K562 (cell line): ENCODE results near the gene KIF3A. TPM values are rescaled to one million over a fixed set of nuclear protein-coding genes. Genes with fewer than 3 reads are reported as not detected.

Experiments
- ATAC-seq: fragments of 200-7000 bp; cut with Tn5 transposase; 3 replicates; pipeline ENCODE4 v1.9.1; 2020; ENCODE audit warnings: moderate library complexity
- BruUV-seq: library from RNA; stranded (reverse); fragments of 400-500 nt; replicated peaks from 2 replicates; lab custom pipeline; 2021; lab: Mats Ljungman, UMichigan
- CTCF ChIA-PET: fragments of 300-600 bp; formaldehyde crosslinking; extraction: SDS; loops from one replicate; lab custom pipeline; 2021; ENCODE audit warnings: low intra/inter-chr PET ratio; lab: Yijun Ruan, JAX
- POLR2A ChIA-PET: fragments of 300-600, 350-650 bp; sonication (Branson Sonifier 250); formaldehyde crosslinking; extraction: SDS; loops from one replicate; lab custom pipeline; 2021; ENCODE audit warnings: antibody characterized with exemption, inconsistent platforms; lab: Yijun Ruan, JAX
- DNase-seq, 4 experiments: peaks; one replicate each; pipeline versions ENCODE4 v3.0.0 to v3.0.0-alpha.2; 2011 to 2018; ENCODE audit warnings: low spot score in 3 of 4, mixed read lengths in 3 of 4; ENCODE audit errors: extremely low read depth in 1 of 4
- FAIRE-seq: peaks from 2 replicates; lab custom pipeline; 2011; peaks lifted over from hg19 to GRCh38; lab: Jason Lieb, UNC
- H2AFZ ChIP-seq: 2 replicates; pipeline ENCODE4 v1.6.0; 2011; ENCODE audit warnings: low read depth, low read length, control low read depth, inconsistent platforms
- H3K27ac ChIP-seq: fragments of 200-600 bp; 3 replicates; pipeline ENCODE4 v1.8.0; 2011; ENCODE audit warnings: low read depth, mild to moderate bottlenecking, control low read depth, inconsistent platforms, low read length, moderate library complexity, mixed read lengths; ENCODE audit errors: extremely low read depth
- H3K27me3 ChIP-seq, 2 experiments: fragments of 300-600 bp in 1 of 2; 2 replicates in 1 of 2; 3 replicates in 1 of 2; pipeline versions ENCODE4 v1.6.0 to v1.8.0; 2011; ENCODE audit warnings: inconsistent platforms in 2 of 2, low read length in 2 of 2, mild to moderate bottlenecking in 1 of 2, mixed read lengths in 1 of 2, moderate library complexity in 1 of 2; ENCODE audit not compliant: control insufficient read depth in 2 of 2, insufficient read depth in 2 of 2
- H3K36me3 ChIP-seq: fragments of 300-600 bp; 3 replicates; pipeline ENCODE4 v1.8.0; 2011; ENCODE audit warnings: mild to moderate bottlenecking, low read length, inconsistent platforms; ENCODE audit not compliant: control insufficient read depth, insufficient read depth
- H3K4me1 ChIP-seq, 2 experiments: fragments of 200-600 bp in 1 of 2; replicated peaks in 1 of 2; 2 replicates in 1 of 2; 3 replicates in 1 of 2; pipeline versions ENCODE4 v1.5.1 to v1.8.0; 2011; ENCODE audit warnings: inconsistent platforms in 2 of 2, low read length in 2 of 2, mild to moderate bottlenecking in 1 of 2, mixed read lengths in 1 of 2, moderate library complexity in 1 of 2; ENCODE audit not compliant: control insufficient read depth in 2 of 2, insufficient read depth in 2 of 2
- H3K4me2 ChIP-seq: 2 replicates; pipeline ENCODE4 v1.6.1; 2011; ENCODE audit warnings: low read length, control low read depth, inconsistent platforms, mixed read lengths; ENCODE audit not compliant: insufficient read depth
- H3K4me3 ChIP-seq: fragments of 200-600 bp; sonication (generic), shearing (Covaris generic); 2 replicates; pipeline ENCODE4 v1.5.1; 2016; ENCODE audit warnings: control low read depth, inconsistent platforms
- H3K79me2 ChIP-seq: fragments of 200-600 bp; 3 replicates; pipeline ENCODE4 v1.8.0; 2011; ENCODE audit warnings: low read length, inconsistent platforms; ENCODE audit not compliant: control insufficient read depth, insufficient read depth
- H3K9ac ChIP-seq, 2 experiments: 2 replicates each; pipeline versions ENCODE4 v1.6.0 to v1.6.1; 2011; ENCODE audit warnings: low read depth in 2 of 2, low read length in 2 of 2, control low read depth in 1 of 2, inconsistent platforms in 1 of 2, mild to moderate bottlenecking in 1 of 2, mixed read lengths in 1 of 2; ENCODE audit not compliant: insufficient read depth in 1 of 2
- H3K9me1 ChIP-seq: one replicate; pipeline ENCODE4 v1.6.0; 2011; ENCODE audit warnings: inconsistent platforms, mild to moderate bottlenecking, low read length, moderate library complexity; ENCODE audit not compliant: control insufficient read depth, insufficient read depth
- H3K9me3 ChIP-seq: replicated peaks from 2 replicates; pipeline ENCODE4 v1.5.1; 2011; ENCODE audit warnings: low read depth, low read length, inconsistent platforms; ENCODE audit not compliant: control insufficient read depth, insufficient read depth
- H4K20me1 ChIP-seq: replicated peaks from 2 replicates; pipeline ENCODE4 v1.6.1; 2011; ENCODE audit warnings: low read length, inconsistent platforms, mixed read lengths; ENCODE audit not compliant: control insufficient read depth, insufficient read depth
- CLOCK ChIP-seq: fragments of 250-450 bp; sonication (Bioruptor Pico); IDR thresholded peaks from 2 replicates; pipeline ENCODE4 v1.4.0; 2020; ENCODE audit warnings: mild to moderate bottlenecking, moderate library complexity, borderline replicate concordance
- MTA3 ChIP-seq: fragments of 450-650 bp; formaldehyde crosslinking; IDR thresholded peaks from 2 replicates; pipeline ENCODE4 v1.6.1; 2017; ENCODE audit warnings: mild to moderate bottlenecking, borderline replicate concordance
- POLR2B ChIP-seq: fragments of 450-650 bp; IDR thresholded peaks from 2 replicates; pipeline ENCODE4 v1.6.1; 2018; ENCODE audit warnings: low read depth; ENCODE audit not compliant: partially characterized antibody
- XRCC3 ChIP-seq: fragments of 450-650 bp; IDR thresholded peaks from 2 replicates; pipeline ENCODE4 v1.6.1; 2017; ENCODE audit warnings: mild to moderate bottlenecking, moderate library complexity
- ZFP1 ChIP-seq: fragments of 450-650 bp; formaldehyde crosslinking; IDR thresholded peaks from 2 replicates; pipeline ENCODE4 v1.4.0; 2020; ENCODE audit warnings: mild to moderate bottlenecking, mixed read lengths
- ZNF140 ChIP-seq: fragments of 250-450 bp; sonication (Bioruptor Pico); IDR thresholded peaks from 2 replicates; pipeline ENCODE4 v1.8.0; 2021; ENCODE audit warnings: moderate library complexity, mild to moderate bottlenecking, inconsistent platforms
- ZNF146 ChIP-seq: IDR thresholded peaks from one replicate; pipeline ENCODE4 v1.6.1; 2018; ENCODE audit warnings: missing compliant biosample characterization; ENCODE audit not compliant: unreplicated experiment
- WGBS: fragments of 100-300 bp; shearing (Covaris generic); methylation state at CpG from one replicate; pipeline ENCODE4 v1.1.6; 2016; ENCODE audit warnings: low coverage, mixed read lengths; ENCODE audit not compliant: insufficient coverage; ENCODE audit errors: missing lambda C conversion rate; 5-methylcytosine and 5-hydroxymethylcytosine counted together
- in situ Hi-C: fragments of 300-500 bp; cut with MboI; formaldehyde crosslinking; loops from 4 replicates; pipeline ENCODE4 v1.15.0; 2018; ENCODE audit warnings: inconsistent platforms, mixed read lengths
- intact Hi-C: fragments of 100-400 bp; cut with micrococcal nuclease; formaldehyde crosslinking; loops from 2 replicates; pipeline ENCODE4 v1.14.2; 2022
- polyA plus RNA-seq, 8 experiments: library from polyadenylated mRNA; depleted of rRNA in 4 of 8; stranded (reverse) in 5 of 8; unstranded in 3 of 8; fragments of >200 nt; fragmentation: Nextera tagmentation in 2 of 8; fragmentation: Illumina TruSeq in 1 of 8; extraction: Ambion mirVana in 2 of 8; extraction: Trizol in 1 of 8; gene quantifications; 2 replicates each; pipeline versions ENCODE4 v1.2.1 to v1.2.3, GENCODE V29; 2011 to 2014; ENCODE audit warnings: inconsistent platforms in 1 of 8, missing spikeins in 1 of 8
- total RNA-seq, 7 experiments: library from RNA; depleted of rRNA in 6 of 7; stranded (reverse); fragments of >200 nt in 6 of 7; fragmentation: Illumina TruSeq in 2 of 7; extraction: Trizol in 2 of 7; gene quantifications; 2 replicates each; pipeline versions ENCODE4 v1.2.1 to v1.2.3, GENCODE V29; 2011 to 2021; ENCODE audit warnings: low replicate concordance in 1 of 7

Gene KIF3A
- total and polyA plus RNA-seq, 9 of the 15 experiments (the other 6 are each of a cell fraction or from before 2014, with no cell fraction given) = 1.5 to 7.8 (median 6.0) TPM

GRCh38 chr5:132781029-132781428, 43.7 kb upstream of the KIF3A start:
- H3K27ac ChIP-seq = peak overlapping the region; percentile 8; the same call in 1 of the 3 replicates
- no peak overlapping the region for H3K4me2 ChIP-seq
- peaks cover 21 to 36% of the 10 kb centered on the region in 2 experiments for H3K4me1 ChIP-seq
- peaks cover 24% of the 10 kb centered on the region for H3K79me2 ChIP-seq
- H3K27me3 ChIP-seq = no peaks in the 10 kb centered on the region
- POLR2A ChIA-PET = interaction anchor here (1.5 kb wide), 1 partner anchor 40 kb away, joined by 4 read pairs; no protein-coding TSS in a partner anchor
- H3K9me1 ChIP-seq = no peaks in the 10 kb centered on the region
- no peak for DNase-seq
- peak overlapping the region; percentile 73 for H2AFZ ChIP-seq
- TF ChIP-seq ZFP1 (CRISPR knock-in tag) (peak; percentile 97), MTA3 (no peak)
- TF ChIP-seq, all 486 proteins: peak for 1
- CTCF ChIA-PET = no interaction called here
- no peaks in the 10 kb centered on the region for H3K9me3 ChIP-seq
- no peaks in the 10 kb centered on the region for H4K20me1 ChIP-seq
- no peak overlapping the region for H3K4me3 ChIP-seq
- intact Hi-C loops = no loop called here
- FAIRE-seq = peak; percentile 52
- in situ Hi-C loops = loop anchor here (10.0 kb wide), 1 partner anchor 1834 kb away; no protein-coding TSS in a partner anchor
- ATAC-seq = no peak
- H3K9ac ChIP-seq = 0 out of 4 replicates have a peak overlapping the region, but pooled peaks of 1 of the 2 experiments have one; percentile 17
- no peaks in the 10 kb centered on the region for H3K36me3 ChIP-seq
- 26% methylated on average over 4 of the region's 4 CpGs for WGBS
- BruUV-seq = no TSS peak

GRCh38 chr5:132780577-132780976, 43.2 kb upstream of the KIF3A start:
- Histone ChIP-seq H3K9me1 (no peaks in the 10 kb centered on the region), H3K4me2 (no peak overlapping the region), H3K79me2 (peaks cover 28% of the 10 kb centered on the region), H3K27me3 (no peaks in the 10 kb centered on the region), H3K4me3 (no peak overlapping the region), H2AFZ (peak overlapping the region; percentile 73), H3K36me3 (no peaks in the 10 kb centered on the region), H3K4me1 (peaks cover 23 to 37% of the 10 kb centered on the region in 2 experiments), H3K27ac (peak overlapping the region; percentile 8; the same call in 1 of the 3 replicates), H3K9ac (no peak overlapping the region), H4K20me1 (no peaks in the 10 kb centered on the region), H3K9me3 (no peaks in the 10 kb centered on the region)
- in situ Hi-C loops = loop anchor here (10.0 kb wide), 1 partner anchor 1834 kb away; no protein-coding TSS in a partner anchor
- ChIA-PET CTCF (no interaction called here), POLR2A (interaction anchor here (1.5 kb wide), 1 partner anchor 40 kb away, joined by 4 read pairs; no protein-coding TSS in a partner anchor)
- FAIRE-seq (no peak), DNase-seq (no peak), ATAC-seq (no peak)
- BruUV-seq = no TSS peak
- WGBS = 71% methylated on average over 1 of the region's 1 CpG
- intact Hi-C loops = no loop called here
- TF ChIP-seq XRCC3 = no peak
- no peak for TF ChIP-seq ZNF146
- no peak for TF ChIP-seq CLOCK
- TF ChIP-seq POLR2B = no peak
- TF ChIP-seq ZNF140 (CRISPR knock-in tag) = no peak
